CD4-positive, alpha-beta T cell treated with Interleukin-4 for 4 hours (primary cell): ENCODE measurements around the gene ATP6V0D1.
A peak's percentile ranks its signal among the peaks of the same experiment; 100 is the strongest.

ENCODE experiments used
- DNase-seq: peaks from one replicate; pipeline ENCODE4 v3.0.0-alpha.2; 2020

Gene ATP6V0D1

GRCh38 chr16:67460961-67461360, 20.0 kb downstream of the ATP6V0D1 start:
- no peak for DNase-seq

GRCh38 chr16:67460168-67460567, 20.8 kb downstream of the ATP6V0D1 start:
- no peak for DNase-seq

- DNase-seq, result no peak
Measured at GRCh38 chr16:67459861-67460150, 21.2 kb downstream of the ATP6V0D1 start.

- no peak for DNase-seq
Measured at GRCh38 chr16:67459066-67459860, 21.7 kb downstream of the ATP6V0D1 start.

- DNase-seq, result no peak
Measured at GRCh38 chr16:67458121-67458641, 22.8 kb downstream of the ATP6V0D1 start.

GRCh38 chr16:67457611-67458010, 23.3 kb downstream of the ATP6V0D1 start:
- DNase-seq, result no peak

GRCh38 chr16:67456391-67457081, 24.4 kb downstream of the ATP6V0D1 start:
- no peak for DNase-seq

- no peak for DNase-seq
Measured at GRCh38 chr16:67454852-67455251, 26.1 kb downstream of the ATP6V0D1 start.

- no peak for DNase-seq
Measured at GRCh38 chr16:67454104-67454503, 26.9 kb downstream of the ATP6V0D1 start.

- DNase-seq, result no peak
Measured at GRCh38 chr16:67451704-67452435, 29.1 kb downstream of the ATP6V0D1 start.

- no peak for DNase-seq
Measured at GRCh38 chr16:67451061-67451703, 29.8 kb downstream of the ATP6V0D1 start.

- no peak for DNase-seq
Measured at GRCh38 chr16:67449739-67450138, 31.2 kb downstream of the ATP6V0D1 start.

- DNase-seq, result no peak
Measured at GRCh38 chr16:67449336-67449735, 31.6 kb downstream of the ATP6V0D1 start.

GRCh38 chr16:67448580-67448979, 32.4 kb downstream of the ATP6V0D1 start:
- no peak for DNase-seq

- DNase-seq, result peak; percentile 46
Measured at GRCh38 chr16:67447508-67448076, 33.4 kb downstream of the ATP6V0D1 start.

GRCh38 chr16:67446968-67447507, 33.9 kb downstream of the ATP6V0D1 start:
- DNase-seq, result no peak

- DNase-seq, result no peak
Measured at GRCh38 chr16:67445913-67446907, 34.7 kb downstream of the ATP6V0D1 start.

- no peak for DNase-seq
Measured at GRCh38 chr16:67445441-67445912, 35.5 kb downstream of the ATP6V0D1 start.

GRCh38 chr16:67445126-67445426, 35.9 kb downstream of the ATP6V0D1 start:
- DNase-seq, result no peak

- no peak for DNase-seq
Measured at GRCh38 chr16:67444259-67445125, 36.5 kb downstream of the ATP6V0D1 start.
